GM23338 (cell line): ENCODE results near the gene BFSP2. TPM values are rescaled to one million over a fixed set of nuclear protein-coding genes. Genes with fewer than 3 reads are reported as not detected.

Source experiments
- ATAC-seq: fragments of 200-7000 bp; cut with Tn5 transposase; 3 replicates; pipeline ENCODE4 v1.9.1; 2020
- DNase-seq: peaks from one replicate; pipeline ENCODE4 v3.0.0-alpha.2; 2015; ENCODE audit warnings: low spot score
- H2AFZ ChIP-seq: fragments of 200-600 bp; sonication (generic); 2 replicates; pipeline ENCODE4 v1.8.0; 2016; ENCODE audit warnings: antibody characterized with exemption, mild to moderate bottlenecking, moderate library complexity
- H3F3A ChIP-seq: fragments of 200-600 bp; sonication (generic); replicated peaks from 2 replicates; pipeline ENCODE4 v1.8.0; 2017; ENCODE audit warnings: antibody characterized with exemption, mixed run types, low read depth
- H3K27ac ChIP-seq: fragments of 200-600 bp; sonication (generic); 2 replicates; pipeline ENCODE4 v1.6.1; 2016; ENCODE audit warnings: low read depth
- H3K27me3 ChIP-seq: fragments of 200-600 bp; sonication (generic); 2 replicates; pipeline ENCODE4 v1.8.0; 2016; ENCODE audit warnings: mild to moderate bottlenecking, mixed run types, moderate library complexity; ENCODE audit not compliant: insufficient read depth
- H3K36me3 ChIP-seq: fragments of 200-600 bp; sonication (generic); 2 replicates; pipeline ENCODE4 v1.8.0; 2016; ENCODE audit warnings: mild to moderate bottlenecking; ENCODE audit not compliant: insufficient read depth
- H3K4me1 ChIP-seq: fragments of 200-600 bp; sonication (generic); 2 replicates; pipeline ENCODE4 v1.8.0; 2016; ENCODE audit warnings: mild to moderate bottlenecking, moderate library complexity; ENCODE audit not compliant: insufficient read depth
- H3K4me2 ChIP-seq: fragments of 200-600 bp; sonication (generic); 2 replicates; pipeline ENCODE4 v1.7.1; 2017; ENCODE audit warnings: mixed run types
- H3K4me3 ChIP-seq: fragments of 200-600 bp; sonication (generic); 2 replicates; pipeline ENCODE4 v1.6.1; 2016; ENCODE audit warnings: mixed run types
- H3K79me2 ChIP-seq: fragments of 200-600 bp; sonication (generic); replicated peaks from 2 replicates; pipeline ENCODE4 v1.8.0; 2017; ENCODE audit warnings: mild to moderate bottlenecking; ENCODE audit not compliant: insufficient read depth
- H3K9me2 ChIP-seq: fragments of 200-600 bp; sonication (generic); 2 replicates; pipeline ENCODE4 v1.8.0; 2017; ENCODE audit not compliant: insufficient read depth
- H4K20me1 ChIP-seq: fragments of 200-600 bp; sonication (generic); replicated peaks from 2 replicates; pipeline ENCODE4 v1.8.0; 2017; ENCODE audit warnings: mild to moderate bottlenecking; ENCODE audit not compliant: insufficient read depth
- H3K27ac Mint-ChIP-seq: 2 replicates; pipeline ENCODE4 v1.8.0; 2020; ENCODE audit warnings: inconsistent platforms, mild to moderate bottlenecking, moderate library complexity, mixed read lengths
- H3K27me3 Mint-ChIP-seq: 3 replicates; pipeline ENCODE4 v1.8.0; 2022; ENCODE audit warnings: low read depth, mild to moderate bottlenecking, moderate library complexity, mixed read lengths, inconsistent platforms; ENCODE audit not compliant: insufficient read depth, poor library complexity
- H3K36me3 Mint-ChIP-seq: 3 replicates; pipeline ENCODE4 v1.8.0; 2021; ENCODE audit warnings: low read depth, mild to moderate bottlenecking, inconsistent platforms, moderate library complexity, mixed read lengths
- H3K4me1 Mint-ChIP-seq: 3 replicates; pipeline ENCODE4 v1.8.0; 2020; ENCODE audit warnings: mild to moderate bottlenecking, inconsistent platforms, mixed read lengths
- H3K4me3 Mint-ChIP-seq: 3 replicates; pipeline ENCODE4 v1.8.0; 2021; ENCODE audit warnings: moderate library complexity, mild to moderate bottlenecking, inconsistent platforms, mixed read lengths
- H3K9me3 Mint-ChIP-seq: 3 replicates; pipeline ENCODE4 v1.8.0; 2020; ENCODE audit warnings: moderate library complexity, mild to moderate bottlenecking, inconsistent platforms, mixed read lengths
- CREB1 ChIP-seq: fragments of 250-450 bp; sonication (Bioruptor Pico); IDR thresholded peaks from 2 replicates; pipeline ENCODE4 v1.5.0; 2020; ENCODE audit warnings: low read depth, mild to moderate bottlenecking, moderate library complexity
- CTCF ChIP-seq, 2 experiments: fragments of 200-600 bp in 1 of 2; sonication (generic) in 1 of 2; conservative IDR thresholded peaks; 2 replicates each; pipeline versions ENCODE4 v1.5.1 to v1.6.1; 2016 to 2017; ENCODE audit warnings: antibody characterized with exemption in 2 of 2, low read depth in 2 of 2, mild to moderate bottlenecking in 2 of 2, moderate library complexity in 1 of 2
- ETS1 ChIP-seq: IDR thresholded peaks from 2 replicates; pipeline ENCODE4 v1.6.1; 2016; ENCODE audit warnings: antibody characterized with exemption
- EZH2 ChIP-seq: fragments of 200-600 bp; sonication (generic); IDR thresholded peaks from one replicate; pipeline ENCODE4 v1.8.0; 2017; ENCODE audit warnings: antibody characterized with exemption, mild to moderate bottlenecking, low read depth; ENCODE audit not compliant: unreplicated experiment
- EZH2phosphoT487 ChIP-seq: fragments of 200-600 bp; sonication (generic); IDR thresholded peaks from one replicate; pipeline ENCODE4 v1.8.1; 2018; ENCODE audit warnings: antibody characterized with exemption; ENCODE audit not compliant: unreplicated experiment
- JUNB ChIP-seq: IDR thresholded peaks from one replicate; pipeline ENCODE4 v1.6.1; 2016; ENCODE audit warnings: antibody characterized with exemption; ENCODE audit not compliant: unreplicated experiment
- NANOG ChIP-seq: IDR thresholded peaks from 2 replicates; pipeline ENCODE4 v1.6.1; 2016; ENCODE audit warnings: antibody characterized with exemption, borderline replicate concordance
- POLR2AphosphoS5 ChIP-seq: IDR thresholded peaks from 2 replicates; pipeline ENCODE4 v1.6.1; 2016; ENCODE audit warnings: antibody characterized with exemption, low read depth
- REST ChIP-seq: IDR thresholded peaks from one replicate; pipeline ENCODE4 v1.6.1; 2018; ENCODE audit warnings: antibody characterized with exemption; ENCODE audit not compliant: unreplicated experiment
- ZNF114 ChIP-seq: fragments of 250-450 bp; sonication (Bioruptor Pico); IDR thresholded peaks from 2 replicates; pipeline ENCODE4 v1.5.0; 2020; ENCODE audit warnings: mild to moderate bottlenecking, moderate library complexity
- ZNF331 ChIP-seq: fragments of 250-450 bp; sonication (Bioruptor Pico); IDR thresholded peaks from 2 replicates; pipeline ENCODE4 v1.5.0; 2020; ENCODE audit warnings: low read depth, mild to moderate bottlenecking, moderate library complexity
- ZNF462 ChIP-seq: fragments of 250-450 bp; sonication (Bioruptor Pico); IDR thresholded peaks from 2 replicates; pipeline ENCODE4 v1.5.0; 2020; ENCODE audit warnings: mild to moderate bottlenecking, moderate library complexity
- polyA plus RNA-seq: library from polyadenylated mRNA; unstranded; fragments of >200 nt; fragmentation: Nextera tagmentation; extraction: Ambion mirVana; gene quantifications from 2 replicates; pipeline ENCODE4 v1.2.1, GENCODE V29; 2016
- total RNA-seq: library from RNA; depleted of rRNA; stranded (reverse); fragments of >200 nt; shearing (Covaris generic); gene quantifications from 2 replicates; pipeline ENCODE4 v1.2.3, GENCODE V29; 2014

The BFSP2 gene
- total and polyA plus RNA-seq, 2 experiments from 2014 or later, result not detected

- Histone ChIP-seq H3K27me3 (no peaks in the 10 kb centered on the region), H3F3A (no peaks in the 10 kb centered on the region), H3K9me2 (0 out of 2 replicates have a peak, but pooled peaks cover 8% of the 10 kb centered on the region), H3K27ac (no peak overlapping the region), H3K4me2 (no peak overlapping the region), H3K36me3 (no peaks in the 10 kb centered on the region), H3K4me1 (peaks cover 4% of the 10 kb centered on the region; the same call in 1 of the 2 replicates), H4K20me1 (no peaks in the 10 kb centered on the region), H3K79me2 (no peaks in the 10 kb centered on the region), H2AFZ (no peak overlapping the region), H3K4me3 (no peak overlapping the region)
- Mint-ChIP-seq H3K36me3 (no peaks in the 10 kb centered on the region), H3K4me3 (no peak overlapping the region), H3K9me3 (no peaks in the 10 kb centered on the region; the same call in 2 of the 3 replicates), H3K27me3 (peaks cover 3% of the 10 kb centered on the region), H3K4me1 (peaks cover 4% of the 10 kb centered on the region; the same call in 2 of the 3 replicates), H3K27ac (no peak overlapping the region)
- DNase-seq (no peak), ATAC-seq (no peak)
- TF ChIP-seq ZNF114 (CRISPR knock-in tag) (no peak), ETS1 (no peak), CTCF (conservative IDR thresholded peaks at IDR 0.05; ENCODE audit: low read depth in 2 of 2) (no peak), ZNF331 (CRISPR knock-in tag) (no peak), NANOG (no peak), REST (no peak), EZH2 (no peak), CREB1 (CRISPR knock-in tag) (no peak), JUNB (no peak), EZH2phosphoT487 (no peak), ZNF462 (CRISPR knock-in tag) (no peak), POLR2AphosphoS5 (no peak)
Measured at GRCh38 chr3:133467780-133468179, 67.9 kb downstream of the BFSP2 start.
